Measurements from ENCODE around the gene USP46.

USP46 gene

DNA sequence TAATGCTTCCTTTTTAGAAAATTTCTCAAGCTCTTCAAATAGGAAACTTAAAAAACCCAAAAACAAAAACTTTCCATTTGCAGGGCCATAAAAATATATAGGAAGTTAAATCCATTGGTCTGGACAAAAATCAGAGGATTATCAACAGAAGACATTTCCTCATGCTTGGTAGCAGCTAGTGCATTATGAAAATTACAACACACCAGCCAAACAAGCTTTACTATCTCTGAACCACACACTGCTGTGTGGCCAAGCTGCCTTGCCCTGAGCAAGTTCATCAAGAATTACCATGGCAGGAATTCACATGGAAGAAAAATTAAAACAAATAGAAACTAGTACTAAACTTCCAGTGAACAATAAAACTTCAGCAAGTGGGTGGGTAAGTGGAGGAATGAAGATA lies 3.6 kb downstream of the USP46 start:
- DNase-seq = no peak

DNA sequence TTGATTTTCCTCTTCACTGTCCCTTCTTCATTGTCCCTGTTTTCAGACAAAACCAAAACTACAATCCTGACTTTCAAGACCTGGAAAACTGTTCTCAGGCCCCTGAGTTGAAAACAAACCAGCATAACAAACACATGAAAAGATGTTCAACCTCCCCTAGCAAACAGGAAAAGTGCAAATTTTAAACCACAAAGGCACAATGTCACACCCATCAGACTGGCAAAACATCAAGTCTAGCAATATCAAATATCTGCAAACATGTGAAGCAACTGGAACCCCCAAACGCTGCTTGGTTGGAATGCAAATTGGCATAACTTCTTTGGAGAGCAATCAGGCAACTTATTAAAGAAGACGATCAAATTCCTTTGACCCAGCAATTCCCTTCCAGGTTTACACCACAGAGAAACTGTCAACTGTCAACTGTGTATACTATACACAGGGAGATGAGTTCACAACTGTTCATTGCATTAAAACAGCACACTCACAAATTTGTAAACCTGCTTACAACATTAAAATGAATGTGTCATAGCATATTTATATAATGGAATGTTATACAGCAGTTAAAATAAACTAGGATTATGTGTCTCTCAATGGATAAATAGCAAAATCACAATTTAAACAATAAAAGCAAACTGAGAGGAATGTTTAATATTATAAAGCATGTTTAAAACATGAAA lies 7.0 kb downstream of the USP46 start:
- DNase-seq = no peak

DNA sequence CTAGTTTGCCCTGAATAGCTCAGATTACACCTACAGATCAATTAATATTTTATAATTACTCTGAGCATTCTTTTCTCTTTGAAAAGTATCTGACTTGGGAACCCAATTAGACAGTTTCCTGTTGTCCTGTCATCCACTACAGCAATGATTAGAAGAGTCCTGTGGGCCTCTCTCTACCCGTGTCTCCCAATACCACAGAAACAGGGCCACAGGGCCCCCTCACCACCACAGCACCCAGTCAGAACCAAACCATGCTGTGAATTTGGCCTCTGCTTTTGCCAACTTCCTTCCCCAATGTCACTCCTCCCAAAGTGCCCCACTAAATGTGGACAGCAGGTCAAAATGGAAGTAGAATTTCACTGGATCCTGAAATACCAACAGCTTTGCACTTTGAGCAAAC lies 10.3 kb downstream of the USP46 start:
- no peak for DNase-seq

DNA sequence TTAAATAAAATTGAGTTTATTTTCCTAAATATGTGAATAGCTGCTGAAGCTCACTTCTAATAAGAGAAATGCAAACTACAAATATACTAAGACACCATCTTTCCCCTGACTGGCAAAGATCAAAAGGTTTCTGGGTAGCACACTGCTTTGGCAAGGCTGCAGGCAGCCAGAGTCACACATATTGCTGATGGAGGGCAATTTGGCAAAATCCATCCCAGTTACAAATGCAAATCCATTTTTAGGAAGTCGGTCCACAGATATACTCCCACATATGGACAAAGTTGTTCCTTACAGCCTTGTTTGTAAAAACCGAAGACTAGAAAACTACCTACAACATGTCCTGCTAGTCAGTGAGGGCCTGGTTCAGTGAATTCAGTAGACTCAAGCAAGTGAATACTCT lies 12.4 kb downstream of the USP46 start:
- no peak for DNase-seq

DNA sequence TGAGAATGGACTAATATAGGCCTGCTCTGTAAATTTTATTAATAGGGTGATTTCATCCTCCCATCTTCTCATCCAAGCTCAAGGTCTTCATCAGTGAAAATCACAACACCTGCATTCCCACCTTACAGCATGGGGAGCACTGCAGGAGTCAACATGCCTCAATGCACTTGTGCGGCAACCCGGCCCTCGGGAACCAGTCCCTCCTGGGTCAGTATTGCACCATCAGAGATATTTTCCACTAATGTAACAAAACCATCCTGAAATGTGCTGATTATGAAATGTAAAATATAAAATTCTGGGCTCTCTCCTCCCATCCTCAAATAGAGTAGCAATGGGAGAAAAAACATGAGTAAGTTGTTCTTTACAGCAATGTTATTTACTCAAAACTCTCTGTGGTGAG lies 13.0 kb downstream of the USP46 start:
- no peak for DNase-seq

DNA sequence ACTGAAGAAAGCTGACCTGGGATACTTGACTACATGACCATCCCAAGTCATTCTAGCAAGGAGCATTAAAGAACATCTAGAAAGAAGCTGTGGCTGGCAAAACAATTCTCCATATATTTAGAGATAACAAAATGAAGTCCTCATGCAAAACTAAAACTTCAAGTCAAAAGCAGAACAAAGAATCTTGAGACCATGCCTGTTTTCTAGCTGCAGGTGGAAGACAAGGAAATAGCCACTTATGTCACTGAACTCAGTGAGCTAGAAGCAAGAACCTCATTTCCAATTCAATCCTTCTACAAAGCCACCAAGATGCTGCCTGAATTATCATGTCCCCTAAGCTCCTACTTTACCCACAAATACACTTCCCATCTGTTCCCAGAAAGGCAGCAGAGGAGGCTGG lies 13.8 kb downstream of the USP46 start:
- DNase-seq = no peak

DNA sequence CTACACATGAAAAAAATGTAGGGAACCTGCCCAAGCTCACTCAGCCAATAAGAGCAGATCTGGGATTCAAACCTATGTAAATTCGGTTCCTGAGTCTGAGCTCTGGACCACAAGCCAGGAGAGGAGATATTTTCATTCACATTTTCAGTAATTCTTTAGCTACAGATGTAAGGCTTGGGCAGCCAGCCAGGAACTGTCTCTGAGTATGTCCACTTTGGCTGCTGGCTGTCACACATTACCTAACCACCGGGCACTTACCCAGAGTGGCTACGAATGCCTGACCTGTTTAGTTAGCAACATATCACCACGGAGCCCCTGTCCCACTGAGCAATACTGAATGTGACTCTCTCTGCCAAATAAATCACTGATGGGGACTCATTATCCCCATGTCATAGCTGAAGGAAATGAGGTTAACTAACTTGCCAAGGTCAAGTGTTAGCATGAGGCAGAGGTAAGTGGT lies 15.3 kb downstream of the USP46 start:
- DNase-seq = no peak

DNA sequence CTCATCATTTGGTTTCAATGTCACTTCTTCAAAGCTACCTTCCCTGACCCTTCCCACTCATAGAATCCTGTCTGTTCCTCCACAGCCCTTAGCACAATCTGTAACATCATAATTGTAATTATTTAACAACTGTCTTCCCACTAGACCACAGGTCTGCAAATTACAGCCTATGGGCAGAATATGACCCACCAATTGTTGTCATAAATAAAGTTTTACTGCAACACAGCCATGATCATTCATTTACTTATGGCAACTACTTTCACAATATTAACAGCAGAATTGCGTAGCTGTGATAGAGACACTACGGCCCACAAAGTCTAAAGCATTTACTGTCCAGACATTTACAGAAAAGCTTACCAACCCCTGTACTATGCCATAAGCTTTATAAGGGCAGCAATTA lies 15.9 kb downstream of the USP46 start:
- DNase-seq = no peak

DNA sequence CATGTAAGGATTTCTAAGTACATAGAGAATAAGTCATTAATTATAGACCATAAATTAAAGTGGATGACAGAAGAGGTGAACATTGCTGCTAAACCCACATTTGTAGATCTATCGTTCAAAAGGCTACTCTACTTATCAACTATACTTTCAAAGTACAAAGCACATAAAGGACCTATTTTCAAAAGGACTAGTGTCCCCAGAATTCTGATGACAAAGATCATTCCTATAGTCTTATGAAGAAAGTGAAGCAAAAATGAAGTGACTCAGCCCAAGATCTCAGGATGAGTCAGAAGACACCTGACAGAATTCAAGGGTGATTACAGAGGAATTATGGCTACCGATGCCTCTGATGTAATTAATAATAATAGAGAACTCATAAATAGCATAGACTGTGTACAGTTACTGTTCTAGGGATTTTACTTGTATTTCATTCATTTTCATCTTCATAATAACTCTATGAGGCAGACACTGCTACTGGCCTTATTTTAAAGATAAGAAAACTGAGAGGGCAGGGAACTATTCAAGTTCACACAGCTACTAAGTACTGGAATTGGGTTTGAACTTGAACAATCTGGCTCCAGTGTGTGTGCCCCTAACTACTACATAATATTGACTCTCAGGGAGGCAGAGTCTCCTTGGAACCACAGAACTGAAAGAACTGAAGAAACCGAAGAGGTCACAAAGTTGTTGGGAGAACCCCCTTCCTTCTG lies 17.1 kb downstream of the USP46 start:
- DNase-seq = no peak

DNA sequence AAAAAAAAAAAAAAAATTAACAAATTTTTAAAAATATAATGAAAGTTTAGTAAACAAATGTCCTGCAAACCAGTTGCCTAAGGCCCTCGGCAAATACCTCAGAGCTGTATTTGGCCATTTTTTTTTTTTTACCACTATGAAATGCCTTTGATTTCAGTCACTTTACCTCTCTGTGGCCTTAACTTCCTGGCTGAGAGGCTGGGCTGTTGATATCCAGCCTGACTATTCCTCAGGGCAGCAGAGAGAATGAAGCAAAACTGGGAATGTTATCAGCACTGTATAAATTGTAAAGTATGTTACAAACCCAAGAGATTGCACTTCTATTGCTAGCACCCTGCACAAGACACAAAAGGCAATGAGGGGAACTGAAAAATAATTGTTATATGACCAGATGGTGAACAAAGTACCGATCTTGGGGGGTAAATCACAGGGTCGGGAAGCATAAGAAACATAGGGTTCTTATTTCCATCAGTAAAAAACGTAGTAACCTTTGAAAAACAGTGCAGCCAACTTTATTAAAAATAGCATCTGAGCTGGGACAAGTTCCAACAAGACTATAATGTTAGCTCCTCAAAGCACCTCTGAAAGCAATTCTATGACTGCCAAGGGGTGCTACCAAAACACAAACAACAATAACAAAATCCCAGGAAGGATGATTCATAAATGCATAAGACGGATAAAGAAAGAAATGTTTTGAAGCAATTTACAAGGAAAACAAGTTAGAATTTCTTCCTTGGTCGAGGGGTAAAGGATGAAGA lies 18.1 kb downstream of the USP46 start:
- DNase-seq = no peak

DNA sequence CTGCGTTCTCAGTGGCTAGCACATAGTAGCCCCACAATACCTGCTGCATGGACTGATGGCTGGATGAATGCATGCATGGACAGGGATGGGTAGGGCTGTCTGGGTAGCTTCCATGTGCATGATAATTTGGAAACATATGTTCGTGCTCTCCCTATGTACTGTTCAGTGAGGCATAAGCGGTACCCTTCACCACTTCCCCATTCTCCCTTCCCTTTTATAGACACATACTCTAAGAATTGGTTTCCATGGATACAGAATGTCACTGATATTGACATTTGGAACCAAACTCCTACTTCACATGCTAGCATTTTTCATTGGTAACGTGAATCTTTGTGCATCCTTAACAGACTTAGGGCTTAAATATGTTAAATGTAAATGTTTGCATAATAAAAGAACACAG lies 20.4 kb downstream of the USP46 start:
- no peak for DNase-seq

DNA sequence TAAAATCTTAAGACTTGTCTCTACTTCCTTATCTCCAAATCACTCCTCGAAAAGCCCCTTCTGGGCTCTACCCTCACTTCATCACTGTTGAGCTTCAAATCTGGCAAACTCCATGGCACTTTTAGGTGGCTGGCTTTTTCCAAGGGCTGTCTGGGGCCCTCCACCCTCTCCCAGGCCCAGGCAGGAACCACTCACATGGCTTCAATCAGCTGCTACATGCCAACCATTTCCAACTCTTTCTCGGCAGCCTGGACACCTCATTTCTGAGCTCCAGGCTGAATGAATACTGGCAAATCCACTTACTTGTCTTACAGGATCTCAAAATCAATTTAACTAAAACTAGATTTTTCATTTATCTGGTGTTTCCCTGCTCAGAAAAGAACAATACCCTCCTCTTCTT lies 22.0 kb downstream of the USP46 start:
- DNase-seq = no peak

DNA sequence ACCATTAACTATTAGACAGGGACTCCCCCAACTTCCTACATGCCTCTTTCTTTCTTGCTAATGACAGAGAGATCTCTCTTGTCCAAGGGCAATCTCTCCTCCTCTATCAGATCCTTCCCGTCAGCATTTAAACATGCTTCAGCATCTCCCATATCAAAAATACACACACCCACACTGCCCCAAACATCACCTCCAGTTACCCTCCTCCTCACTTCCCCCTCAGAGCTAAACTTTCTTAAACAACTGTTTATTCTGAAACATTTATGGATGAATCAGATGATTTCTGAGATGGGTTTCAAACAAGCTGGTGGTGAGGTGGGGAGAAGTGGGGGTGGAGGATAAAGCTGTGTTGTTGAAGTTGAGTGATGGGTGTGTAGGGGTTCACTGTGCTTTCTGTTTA lies 23.5 kb downstream of the USP46 start:
- no peak for DNase-seq

DNA sequence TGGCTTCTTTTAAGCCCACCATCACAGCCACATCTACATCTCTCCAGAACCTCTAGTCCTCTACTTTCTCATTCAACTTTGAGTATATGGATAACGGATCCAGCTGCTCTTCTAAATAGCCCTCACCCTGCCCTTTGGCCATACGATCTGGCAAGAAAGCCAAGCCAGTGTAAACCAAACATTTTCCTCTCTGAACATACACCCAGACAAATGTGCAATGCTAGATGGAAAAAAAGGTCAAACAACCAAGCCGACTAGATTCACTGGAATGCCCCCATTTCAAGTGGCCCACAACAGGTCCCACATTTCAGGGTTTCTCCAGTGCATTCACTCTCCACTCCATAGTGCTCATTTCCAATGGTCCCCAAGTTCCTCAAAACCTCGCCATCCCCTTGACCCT lies 24.0 kb downstream of the USP46 start:
- no peak for DNase-seq

DNA sequence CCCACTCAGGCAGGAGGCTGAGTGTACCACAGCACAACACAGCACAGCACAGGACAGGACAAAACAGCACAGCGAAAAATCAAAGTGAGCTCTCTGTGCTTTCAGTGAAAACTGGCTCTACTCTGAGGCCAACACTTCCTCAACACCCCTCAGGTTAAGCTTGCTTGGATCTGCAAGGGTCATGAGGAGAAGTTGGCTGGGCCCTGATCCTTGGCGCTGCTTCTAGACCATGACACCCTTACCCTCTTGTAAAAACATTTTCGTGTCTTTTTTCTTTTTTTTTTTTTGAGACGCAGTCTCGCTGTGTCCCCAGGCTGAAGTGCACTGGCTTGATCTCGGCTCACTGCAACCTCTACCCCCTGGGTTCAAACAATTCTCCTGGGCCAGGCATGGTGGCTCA lies 25.3 kb downstream of the USP46 start:
- DNase-seq = no peak

DNA sequence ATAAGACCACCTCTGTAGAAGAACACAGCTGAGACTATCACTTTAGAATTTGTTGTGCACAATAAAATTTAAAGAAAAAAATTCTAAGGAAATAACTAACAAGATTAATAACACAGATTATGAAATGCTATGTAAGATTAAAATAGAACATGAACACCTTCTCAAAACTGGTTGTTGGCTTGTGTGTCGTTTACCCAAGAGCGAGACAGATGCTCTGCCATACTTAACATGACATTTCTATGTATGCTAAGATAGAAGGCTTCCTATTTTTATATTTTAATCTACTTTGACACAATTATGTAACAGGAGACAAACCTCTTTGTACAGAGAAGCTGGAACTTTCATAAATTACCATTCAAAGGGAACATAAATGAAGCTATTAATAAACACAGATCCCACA lies 30.1 kb downstream of the USP46 start:
- no peak for DNase-seq

DNA sequence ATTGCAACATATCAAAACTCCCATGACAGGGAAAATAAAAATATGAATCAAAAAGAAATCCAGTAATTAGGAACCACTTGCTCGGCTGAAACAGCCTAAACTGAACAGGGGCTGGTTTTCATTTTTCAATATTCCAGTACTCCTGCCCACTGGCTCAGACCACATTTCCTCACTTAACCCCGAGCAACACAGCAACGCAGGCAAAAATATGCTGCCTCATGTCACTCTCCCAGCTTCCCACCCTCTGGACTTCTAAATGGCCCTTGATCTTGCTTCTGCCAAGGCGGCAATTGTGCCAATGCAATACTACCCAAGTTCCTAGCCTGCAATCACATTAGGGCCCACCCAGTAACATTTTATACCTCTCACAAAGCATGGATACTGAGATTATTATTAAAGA lies 30.6 kb downstream of the USP46 start:
- DNase-seq = no peak

DNA sequence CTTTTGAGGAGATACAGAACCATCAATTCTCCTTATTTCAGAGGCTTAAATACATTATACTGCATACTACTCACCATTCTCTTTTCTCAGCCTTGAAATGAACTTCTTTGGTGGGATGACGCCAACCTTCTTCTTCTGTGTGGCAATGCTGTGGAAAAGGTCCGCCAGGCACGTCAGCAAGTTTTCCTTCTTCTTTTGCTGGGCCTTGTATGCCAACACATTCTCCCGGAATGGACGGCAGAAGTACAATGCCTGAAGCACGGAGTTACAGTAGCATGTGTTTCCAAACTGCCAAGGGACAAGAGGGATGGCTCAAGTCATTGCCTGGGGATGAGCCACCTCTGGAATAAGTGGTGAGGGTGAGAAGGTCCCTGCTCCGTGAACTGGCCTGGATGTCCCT lies 31.2 kb downstream of the USP46 start:
- no peak for DNase-seq

DNA sequence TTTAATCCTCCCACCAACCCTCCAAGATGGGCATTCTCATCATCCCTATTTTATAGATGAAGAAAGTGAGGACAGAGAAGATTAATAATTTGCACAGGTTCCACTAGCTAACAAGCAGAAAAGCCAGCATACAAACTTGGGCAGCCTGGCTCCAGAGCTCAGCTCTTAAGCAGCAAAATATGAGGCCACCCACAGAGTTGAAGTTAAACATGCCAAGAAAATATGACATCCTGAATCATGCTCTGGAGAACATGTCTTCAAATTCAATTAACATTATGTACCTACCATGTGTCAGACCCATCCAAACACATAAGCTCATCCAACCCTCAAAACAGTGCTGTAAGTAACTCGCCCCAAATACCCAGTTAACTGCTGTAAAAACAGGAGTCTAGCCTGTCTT lies 33.9 kb downstream of the USP46 start:
- no peak for DNase-seq

DNA sequence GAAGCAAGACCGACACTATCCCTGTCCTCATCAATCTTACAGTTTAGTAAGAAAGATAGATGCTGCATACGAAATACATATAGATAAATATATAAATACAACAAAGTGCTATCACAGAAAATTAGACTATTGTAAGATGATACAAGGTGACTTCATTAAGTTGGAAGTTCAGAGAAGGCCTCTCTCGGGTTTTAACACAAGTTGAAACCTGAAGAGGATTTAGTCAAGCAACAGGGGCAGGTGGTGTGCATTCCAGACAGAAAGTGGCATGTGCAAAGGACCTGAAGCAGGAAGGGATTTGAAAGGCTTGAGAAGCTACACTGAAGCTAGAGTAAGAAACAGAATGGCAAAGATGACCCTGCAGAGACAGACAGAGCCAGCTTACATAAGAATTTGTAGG lies 36.5 kb downstream of the USP46 start:
- DNase-seq = peak; percentile 0

DNA sequence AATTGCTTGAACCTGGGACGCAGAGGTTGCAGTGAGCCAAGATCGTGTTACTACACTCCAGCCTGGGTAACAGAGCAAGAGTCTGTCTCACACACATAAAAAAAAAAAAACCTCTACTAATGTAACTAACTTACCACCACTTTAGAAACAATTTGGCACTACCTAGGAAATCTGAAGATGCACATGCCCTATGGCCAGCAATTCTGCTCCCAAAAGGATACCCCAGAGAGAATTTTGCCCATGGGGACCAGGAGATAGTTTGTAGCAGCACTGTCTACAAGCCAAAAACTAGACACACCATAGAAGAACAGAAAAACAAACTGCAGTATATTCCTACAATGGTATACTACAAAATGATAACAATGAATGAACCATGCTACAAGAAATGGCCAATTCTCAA lies 37.5 kb downstream of the USP46 start:
- DNase-seq = no peak

DNA sequence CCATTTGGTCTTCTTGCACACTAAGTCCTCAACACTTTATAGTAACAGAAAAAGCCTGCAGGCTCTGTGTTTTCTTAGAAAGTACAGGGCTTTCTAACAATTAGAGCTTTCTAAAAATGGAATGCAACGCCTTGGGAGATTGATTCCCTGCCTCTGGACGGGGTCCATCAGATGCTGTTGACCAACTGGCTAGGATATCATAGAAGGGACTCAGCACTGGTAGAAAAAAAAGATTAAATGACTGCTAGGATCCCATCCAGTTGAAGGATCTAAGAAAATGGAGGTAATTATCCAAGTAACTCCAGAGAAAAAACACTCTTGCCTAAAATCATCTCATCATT lies 39.5 kb downstream of the USP46 start:
- no peak for DNase-seq

DNA sequence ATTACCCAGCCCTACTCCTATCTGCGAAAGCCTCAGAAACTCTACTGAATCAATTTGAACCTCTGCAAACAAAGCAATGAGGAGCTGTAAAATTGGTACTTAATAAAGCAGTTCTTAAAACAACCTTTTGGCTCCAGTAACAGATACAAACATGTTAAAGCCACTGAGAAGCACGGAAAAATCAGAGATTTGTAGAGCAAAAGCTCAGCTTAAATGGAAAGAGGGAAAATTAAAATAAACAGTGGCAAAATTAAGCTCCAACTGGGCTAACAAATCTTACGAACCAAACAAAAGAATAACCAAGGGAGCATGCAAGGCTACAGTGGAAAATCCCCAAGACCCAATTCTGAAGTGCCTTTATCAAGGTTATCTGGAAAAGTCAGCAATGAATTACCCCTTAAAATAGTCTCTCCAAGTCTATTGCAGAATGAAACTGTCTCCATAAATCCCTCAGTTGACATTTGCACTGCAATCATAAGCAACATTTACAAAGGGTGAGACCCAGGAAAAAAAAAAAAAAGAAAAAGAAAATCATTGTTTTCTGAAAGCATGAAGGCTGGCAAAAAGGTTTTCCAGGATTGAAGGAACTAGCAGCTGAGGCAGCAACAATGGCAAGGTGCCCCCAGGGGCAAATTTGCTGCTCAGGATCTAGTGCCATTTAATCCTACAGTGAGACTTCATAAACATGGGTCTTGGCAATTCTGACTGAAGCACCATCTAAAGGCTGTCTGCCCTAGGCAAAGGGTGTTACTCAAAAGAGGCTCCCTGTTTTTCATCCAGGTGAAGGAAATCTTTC lies 40.1 kb downstream of the USP46 start:
- DNase-seq = no peak
